HG03196 (cell line): ENCODE measurements around the gene PPIF.

Source experiments
- ATAC-seq: cut with Tn5 transposase; IDR thresholded peaks from one replicate; pipeline ENCODE4 v1.9.1; 2021; ENCODE audit not compliant: unreplicated experiment

The PPIF gene

GRCh38 chr10:79347226-79347893, at the start of gene PPIF:
TSS of gene PPIF (plus strand) at chr10:79347469. CDS start at chr10:79347549, 80 bp downstream.
- ATAC-seq: peak; percentile 71

- no peak for ATAC-seq
Observed at GRCh38 chr10:79298403-79299244, 48.6 kb upstream of the PPIF start.

GRCh38 chr10:79299397-79300241, 47.6 kb upstream of the PPIF start:
- no peak for ATAC-seq

GRCh38 chr10:79300711-79301110, 46.6 kb upstream of the PPIF start:
- no peak for ATAC-seq

- no peak for ATAC-seq
Observed at GRCh38 chr10:79301754-79302530, 45.3 kb upstream of the PPIF start.

- no peak for ATAC-seq
Observed at GRCh38 chr10:79303631-79304478, 43.4 kb upstream of the PPIF start.

- ATAC-seq: no peak
Observed at GRCh38 chr10:79304479-79305087, 42.7 kb upstream of the PPIF start.

- ATAC-seq: no peak
Observed at GRCh38 chr10:79305515-79305914, 41.8 kb upstream of the PPIF start.

- no peak for ATAC-seq
Observed at GRCh38 chr10:79305988-79306387, 41.3 kb upstream of the PPIF start.

- ATAC-seq: no peak
Observed at GRCh38 chr10:79306644-79307220, 40.5 kb upstream of the PPIF start.

- ATAC-seq: no peak
Observed at GRCh38 chr10:79308016-79308415, 39.3 kb upstream of the PPIF start.

- ATAC-seq: no peak
Observed at GRCh38 chr10:79308969-79309665, 38.2 kb upstream of the PPIF start.

- no peak for ATAC-seq
Observed at GRCh38 chr10:79310200-79310865, 36.9 kb upstream of the PPIF start.

- ATAC-seq: no peak
Observed at GRCh38 chr10:79310911-79311573, 36.2 kb upstream of the PPIF start.

- ATAC-seq: no peak
Observed at GRCh38 chr10:79311581-79312407, 35.5 kb upstream of the PPIF start.

GRCh38 chr10:79312601-79313187, 34.6 kb upstream of the PPIF start:
- ATAC-seq: no peak
